ENCODE data around the gene TRIM44. TPM values are rescaled to one million over a fixed set of nuclear protein-coding genes. Genes with fewer than 3 reads are reported as not detected.
"Not testable (repeated sequence)": the region's sequence is repeated elsewhere in the genome, so short reads cannot be mapped to it uniquely, and the experiment has no call there.

The TRIM44 gene
- total RNA-seq, 1 donor: 16.8 TPM

DNA sequence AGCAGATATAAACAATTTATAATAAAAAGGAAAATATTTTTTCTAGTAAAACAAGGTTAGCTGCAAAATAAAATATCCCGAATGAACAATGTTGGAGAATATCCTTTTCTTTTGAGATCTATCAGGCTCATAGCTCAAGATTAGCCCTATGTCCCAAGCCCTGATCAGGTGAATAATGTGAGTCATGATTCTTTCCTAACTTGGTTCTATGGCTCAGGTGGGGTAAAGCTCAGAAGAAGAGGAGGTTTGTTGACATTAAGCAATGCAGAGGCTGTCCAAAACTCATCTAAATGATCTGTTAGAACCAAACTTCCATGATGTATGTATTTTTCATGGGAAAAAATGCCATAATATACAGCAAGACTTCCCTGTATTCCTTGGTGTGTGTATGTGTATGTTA lies 86.1 kb downstream of the TRIM44 start:
- TF ChIP-seq, protein P1, sequence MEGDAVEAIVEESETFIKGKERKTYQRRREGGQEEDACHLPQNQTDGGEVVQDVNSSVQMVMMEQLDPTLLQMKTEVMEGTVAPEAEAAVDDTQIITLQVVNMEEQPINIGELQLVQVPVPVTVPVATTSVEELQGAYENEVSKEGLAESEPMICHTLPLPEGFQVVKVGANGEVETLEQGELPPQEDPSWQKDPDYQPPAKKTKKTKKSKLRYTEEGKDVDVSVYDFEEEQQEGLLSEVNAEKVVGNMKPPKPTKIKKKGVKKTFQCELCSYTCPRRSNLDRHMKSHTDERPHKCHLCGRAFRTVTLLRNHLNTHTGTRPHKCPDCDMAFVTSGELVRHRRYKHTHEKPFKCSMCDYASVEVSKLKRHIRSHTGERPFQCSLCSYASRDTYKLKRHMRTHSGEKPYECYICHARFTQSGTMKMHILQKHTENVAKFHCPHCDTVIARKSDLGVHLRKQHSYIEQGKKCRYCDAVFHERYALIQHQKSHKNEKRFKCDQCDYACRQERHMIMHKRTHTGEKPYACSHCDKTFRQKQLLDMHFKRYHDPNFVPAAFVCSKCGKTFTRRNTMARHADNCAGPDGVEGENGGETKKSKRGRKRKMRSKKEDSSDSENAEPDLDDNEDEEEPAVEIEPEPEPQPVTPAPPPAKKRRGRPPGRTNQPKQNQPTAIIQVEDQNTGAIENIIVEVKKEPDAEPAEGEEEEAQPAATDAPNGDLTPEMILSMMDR (IDR thresholded peaks at IDR 0.05; ENCODE audit: insufficient read depth, low read depth, low read length): no peak
- DNase-seq (ENCODE audit: low read depth): no peak
- H3K4me3 ChIP-seq (ENCODE audit: low read depth, low read length): no peak overlapping the region

DNA sequence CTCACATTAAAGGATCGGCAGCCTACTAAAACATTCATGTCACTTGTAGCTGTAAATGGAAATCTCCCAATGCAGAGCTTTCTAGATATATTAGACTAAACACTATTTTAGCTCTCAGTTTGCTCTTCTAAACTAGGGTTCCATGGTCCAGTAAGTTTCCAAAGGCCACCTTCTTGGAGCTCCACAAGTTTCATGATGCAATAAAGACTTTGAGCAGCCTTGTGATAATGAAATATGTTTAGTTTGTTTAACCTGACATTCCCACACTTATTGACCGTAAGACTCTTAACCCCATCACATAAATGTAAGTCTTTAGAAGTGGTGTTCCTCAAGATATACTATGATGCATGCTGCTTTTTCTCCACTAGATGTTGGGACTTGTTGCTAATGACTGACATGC lies 87.7 kb downstream of the TRIM44 start:
- no peak overlapping the region for H3K4me3 ChIP-seq (ENCODE audit: low read depth, low read length)
- TF ChIP-seq, protein P1 (IDR thresholded peaks at IDR 0.05; ENCODE audit: insufficient read depth, low read depth, low read length): no peak
- no peak for DNase-seq (ENCODE audit: low read depth)

DNA sequence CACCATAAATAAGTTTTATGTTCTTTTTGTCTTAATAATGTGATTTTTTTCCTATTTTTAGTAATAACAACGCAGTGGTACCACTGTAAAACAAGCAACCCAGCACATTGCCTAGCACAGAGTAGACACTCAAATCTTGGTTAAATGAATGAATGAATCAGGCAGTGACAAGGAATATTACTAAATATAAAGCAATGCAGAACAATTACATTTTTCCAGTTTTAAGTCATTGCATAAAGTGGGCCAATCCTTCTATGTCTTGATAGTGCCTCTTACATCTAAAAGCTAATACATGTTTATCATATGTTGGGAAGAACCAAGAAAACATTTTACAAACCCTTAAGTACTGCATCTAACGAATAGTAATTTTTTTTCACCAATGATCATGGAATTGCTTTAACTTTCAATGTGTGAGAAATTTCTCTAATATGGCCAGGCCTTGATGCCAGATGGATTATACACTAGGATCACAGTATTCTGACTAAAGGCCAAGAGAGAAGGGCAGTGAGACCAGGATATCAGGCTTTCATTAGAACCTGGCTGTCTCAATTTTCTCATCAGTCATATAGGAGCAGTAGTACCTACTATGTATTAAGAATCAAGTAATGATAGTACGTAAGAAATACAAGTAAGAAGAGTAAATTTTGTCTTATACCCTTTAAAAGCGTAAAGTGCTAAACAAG lies 88.5 kb downstream of the TRIM44 start:
- no peak for DNase-seq (ENCODE audit: low read depth)
- no peak overlapping the region for H3K4me3 ChIP-seq (ENCODE audit: low read depth, low read length)
- TF ChIP-seq, protein P1 (IDR thresholded peaks at IDR 0.05; ENCODE audit: insufficient read depth, low read depth, low read length): no peak

DNA sequence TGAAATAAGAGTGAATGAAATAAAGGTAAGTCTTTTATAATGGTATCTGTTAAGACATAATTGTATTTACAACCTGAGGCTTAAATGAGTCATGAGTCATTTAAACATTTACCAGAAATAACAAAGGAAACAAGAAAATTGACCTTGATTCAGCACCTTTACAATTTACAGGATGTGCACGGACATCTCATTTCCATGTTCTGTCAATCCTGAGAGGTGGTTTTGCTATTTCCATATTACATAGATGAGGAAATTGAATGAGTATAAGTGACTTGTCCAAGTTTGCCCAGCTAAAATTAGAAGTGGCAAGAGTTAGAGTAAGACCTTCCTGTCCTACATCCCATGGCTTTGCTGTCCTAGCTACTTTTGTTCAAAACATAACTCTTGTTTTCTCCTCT lies 89.1 kb downstream of the TRIM44 start:
- TF ChIP-seq, protein P1 (IDR thresholded peaks at IDR 0.05; ENCODE audit: insufficient read depth, low read depth, low read length): no peak
- DNase-seq (ENCODE audit: low read depth): no peak
- H3K4me3 ChIP-seq (ENCODE audit: low read depth, low read length): no peak overlapping the region

DNA sequence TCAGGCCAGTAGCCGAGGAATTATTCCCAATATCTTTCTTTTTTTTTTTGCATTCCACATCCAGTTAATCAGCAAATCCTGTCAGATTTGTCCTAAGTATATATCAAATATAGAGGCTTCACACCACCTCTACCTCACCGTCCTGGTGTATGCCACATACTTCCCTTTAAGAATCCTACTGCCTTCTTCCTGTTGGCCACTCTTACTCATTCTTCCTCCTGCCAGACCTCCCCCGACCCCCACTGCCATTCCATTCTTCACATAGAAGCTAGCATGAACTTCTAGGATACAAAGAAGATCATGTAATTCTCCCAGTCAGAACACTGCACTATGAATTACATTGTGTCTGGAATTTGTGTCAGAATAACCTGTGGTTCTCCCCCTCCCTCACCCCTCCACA lies 89.5 kb downstream of the TRIM44 start:
- TF ChIP-seq, protein P1 (IDR thresholded peaks at IDR 0.05; ENCODE audit: insufficient read depth, low read depth, low read length): no peak
- DNase-seq (ENCODE audit: low read depth): no peak
- H3K4me3 ChIP-seq (ENCODE audit: low read depth, low read length): no peak overlapping the region

DNA sequence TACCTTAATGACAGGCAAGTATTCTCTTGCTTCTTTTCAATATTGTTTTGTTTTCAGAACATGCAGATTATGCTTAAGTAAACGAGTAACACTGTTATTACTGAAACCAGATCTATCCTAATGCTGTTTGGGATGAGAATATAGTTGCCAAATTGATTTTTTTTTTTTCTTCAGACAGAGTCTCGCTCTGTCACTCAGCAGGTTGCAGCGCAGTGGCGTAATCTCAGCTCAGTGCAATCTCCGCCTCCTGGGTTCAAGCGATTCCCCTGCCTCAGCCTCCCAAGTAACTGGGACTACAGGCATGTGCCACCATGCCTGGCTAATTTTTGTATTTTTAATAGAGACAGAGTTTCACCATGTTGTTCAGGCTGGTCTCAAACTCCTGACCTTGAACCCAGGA lies 91.0 kb downstream of the TRIM44 start:
- DNase-seq (ENCODE audit: low read depth); H3K4me3 ChIP-seq (ENCODE audit: low read depth, low read length): not testable (repeated sequence)

DNA sequence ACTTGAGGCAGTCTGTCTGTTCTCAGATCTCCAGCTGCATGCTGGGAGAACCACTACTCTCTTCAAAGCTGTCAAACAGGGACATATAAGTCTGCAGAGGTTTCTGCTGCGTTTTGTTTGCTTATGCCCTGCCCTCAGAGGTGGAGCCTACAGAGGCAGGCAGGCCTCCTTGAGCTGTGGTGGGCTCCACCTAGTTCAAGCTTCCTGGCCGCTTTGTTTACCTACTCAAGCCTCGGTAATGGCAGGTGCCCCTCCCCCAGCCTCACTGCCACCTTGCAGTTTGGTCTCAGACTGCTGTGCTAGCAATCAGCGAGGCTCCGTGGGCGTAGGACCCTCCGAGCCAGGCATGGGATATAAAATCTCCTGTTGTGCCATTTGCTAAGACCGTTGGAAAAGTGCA lies 97.4 kb downstream of the TRIM44 start:
- not testable (repeated sequence) for H3K4me3 ChIP-seq (ENCODE audit: low read depth, low read length); DNase-seq (ENCODE audit: low read depth)

DNA sequence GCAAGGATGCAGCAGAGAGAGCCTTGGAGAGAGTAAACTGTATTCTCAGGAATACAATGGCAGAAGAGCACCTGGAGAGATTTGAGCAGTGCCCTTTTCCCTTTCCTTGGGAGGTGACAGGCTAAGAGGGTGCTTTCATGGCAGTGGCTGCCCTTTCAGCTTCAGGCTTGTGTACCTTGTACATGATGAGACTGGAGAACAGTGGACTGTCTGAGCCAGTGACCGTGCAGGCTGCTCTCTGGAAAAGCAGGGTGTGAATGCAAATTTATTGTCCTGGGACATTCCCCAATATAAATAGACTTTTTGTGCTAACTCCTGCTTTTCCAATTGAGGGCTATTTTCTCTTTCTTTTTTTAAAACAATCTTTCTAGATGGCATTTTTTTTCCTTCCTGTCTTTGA lies 99.3 kb downstream of the TRIM44 start:
- TF ChIP-seq, protein P1 (IDR thresholded peaks at IDR 0.05; ENCODE audit: insufficient read depth, low read depth, low read length): no peak
- no peak overlapping the region for H3K4me3 ChIP-seq (ENCODE audit: low read depth, low read length)
- DNase-seq (ENCODE audit: low read depth): no peak
